HFFc6 (cell line): Measurements from ENCODE around the gene P3H3. TPM values are rescaled to one million over a fixed set of nuclear protein-coding genes. Genes with fewer than 3 reads are reported as not detected.

Source experiments
- DNase-seq: peaks from one replicate; pipeline ENCODE4 v3.0.0-alpha.2; 2018
- H3K27ac Mint-ChIP-seq: 2 replicates; pipeline ENCODE4 v1.8.0; 2020; ENCODE audit warnings: mild to moderate bottlenecking, mixed read lengths
- H3K27me3 Mint-ChIP-seq: 2 replicates; pipeline ENCODE4 v1.8.0; 2021; ENCODE audit warnings: mild to moderate bottlenecking, moderate library complexity, mixed read lengths; ENCODE audit not compliant: insufficient read depth
- H3K36me3 Mint-ChIP-seq: 2 replicates; pipeline ENCODE4 v1.8.0; 2021; ENCODE audit warnings: low read depth, mixed read lengths
- H3K4me1 Mint-ChIP-seq: 2 replicates; pipeline ENCODE4 v1.8.0; 2020; ENCODE audit warnings: low read depth, mixed read lengths
- H3K4me3 Mint-ChIP-seq: 2 replicates; pipeline ENCODE4 v1.8.0; 2020; ENCODE audit warnings: mild to moderate bottlenecking, moderate library complexity, mixed read lengths
- H3K9me3 Mint-ChIP-seq: 2 replicates; pipeline ENCODE4 v1.8.0; 2020; ENCODE audit warnings: mild to moderate bottlenecking, mixed read lengths
- CTCF ChIP-seq: fragments of 200-600 bp; sonication (generic); IDR thresholded peaks from 2 replicates; pipeline ENCODE4 v1.5.0; 2021; ENCODE audit warnings: antibody characterized with exemption, mild to moderate bottlenecking
- total RNA-seq, 6 experiments: library from RNA; stranded (reverse); fragmentation: NEBNext Ultra II Directional; extraction: Animal tissue kit (Norgen Biotek cat#: 25700); gene quantifications; 2 replicates in 1 of 6; 3 replicates in 5 of 6; pipeline ENCODE4 v1.2.3, GENCODE V29; 2021

P3H3 gene
- total RNA-seq, 6 experiments from 2014 or later = 94.0 to 109 (median 103) TPM

- Mint-ChIP-seq H3K27me3 (peaks cover 41% of the 10 kb centered on the region), H3K9me3 (no peaks in the 10 kb centered on the region), H3K4me1 (peaks cover 10% of the 10 kb centered on the region)
These were observed 33.1 kb upstream of the P3H3 start for GRCh38 chr12:6795088-6795487.

DNA sequence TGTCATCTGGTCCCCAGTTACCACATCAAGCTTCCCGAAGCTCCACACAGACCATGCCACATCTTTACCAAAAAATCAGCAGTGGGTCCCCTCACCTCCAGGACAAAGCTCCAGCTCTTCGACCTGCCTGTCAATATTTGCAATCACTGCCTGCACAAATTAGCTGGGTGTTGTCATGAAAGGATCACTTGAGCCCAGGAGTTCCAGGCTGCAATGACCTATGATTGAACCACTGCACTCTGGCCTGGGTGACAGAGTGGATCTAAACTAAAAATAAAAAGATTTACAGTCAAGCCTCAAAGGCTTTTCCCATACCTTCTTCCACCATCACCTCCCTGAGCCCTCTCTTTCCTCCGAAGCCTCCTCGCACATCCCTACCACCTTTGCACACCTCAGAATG lies 31.6 kb upstream of the P3H3 start:
- Mint-ChIP-seq H3K27ac (no peak overlapping the region), H3K9me3 (no peaks in the 10 kb centered on the region), H3K36me3 (no peaks in the 10 kb centered on the region), H3K27me3 (peaks cover 42% of the 10 kb centered on the region), H3K4me3 (no peak overlapping the region), H3K4me1 (peaks cover 10% of the 10 kb centered on the region)
- no peak for DNase-seq
- no peak for TF ChIP-seq CTCF

More at GRCh38 chr12:6795088-6795487, 33.1 kb upstream of the P3H3 start:
- Mint-ChIP-seq H3K27ac (no peak overlapping the region), H3K4me3 (no peak overlapping the region), H3K36me3 (no peaks in the 10 kb centered on the region)
- no peak for TF ChIP-seq CTCF
- no peak for DNase-seq

DNA sequence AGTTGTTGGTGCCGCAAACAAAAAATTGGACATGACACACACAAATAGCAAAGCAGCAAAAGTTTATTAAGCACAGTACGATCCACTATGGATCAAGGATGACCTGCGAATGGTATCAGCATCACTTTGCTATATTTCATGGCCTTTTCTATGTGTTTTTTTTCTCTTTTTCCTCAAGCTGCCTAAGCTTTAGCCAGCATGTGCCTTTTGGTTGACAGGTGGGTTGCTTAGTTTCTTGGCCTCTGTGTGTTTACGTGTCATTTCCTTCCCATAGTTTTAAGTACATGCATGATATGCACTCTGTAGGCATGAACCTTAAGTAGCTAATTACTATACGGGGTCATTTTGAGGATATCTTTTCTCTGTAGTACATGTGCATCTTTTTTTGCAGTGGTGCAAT lies 29.1 kb upstream of the P3H3 start:
- H3K4me3 Mint-ChIP-seq = no peak overlapping the region
- H3K9me3 Mint-ChIP-seq = peaks cover 2% of the 10 kb centered on the region
- no peak for DNase-seq
- H3K4me1 Mint-ChIP-seq = no peaks in the 10 kb centered on the region
- H3K27ac Mint-ChIP-seq = no peak overlapping the region
- 0 out of 2 replicates have a peak, but pooled peaks cover 3% of the 10 kb centered on the region for H3K36me3 Mint-ChIP-seq
- no peak for TF ChIP-seq CTCF
- H3K27me3 Mint-ChIP-seq = peaks cover 37% of the 10 kb centered on the region

DNA sequence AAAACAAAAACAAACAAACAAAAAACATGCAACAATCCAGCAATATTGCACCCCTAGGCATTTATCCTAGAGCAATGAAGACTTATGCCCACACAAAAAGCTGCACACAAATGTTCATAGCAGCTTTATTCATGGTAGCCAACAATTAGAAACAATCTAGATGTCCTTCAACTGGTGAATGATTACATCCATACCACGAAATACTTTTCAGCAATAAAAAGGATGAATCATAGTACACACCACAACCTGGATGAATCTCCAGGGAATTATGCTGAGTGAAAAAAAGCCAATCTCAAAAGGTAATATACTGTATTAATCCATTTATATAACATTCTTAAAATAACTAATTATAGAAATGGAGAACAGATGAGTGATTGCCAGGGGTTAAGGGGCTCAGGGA lies 21.0 kb upstream of the P3H3 start:
- no peak for TF ChIP-seq CTCF
- H3K4me3 Mint-ChIP-seq = no peak overlapping the region

GRCh38 chr12:6809056-6809455 lies 19.2 kb upstream of the P3H3 start:
- H3K27me3 Mint-ChIP-seq = peaks cover 8% of the 10 kb centered on the region
- TF ChIP-seq CTCF = no peak
- H3K4me3 Mint-ChIP-seq = no peak overlapping the region
- DNase-seq = no peak
- H3K4me1 Mint-ChIP-seq = peaks cover 6% of the 10 kb centered on the region; the same call in 1 of the 2 replicates
- H3K9me3 Mint-ChIP-seq = peaks cover 3% of the 10 kb centered on the region
- H3K36me3 Mint-ChIP-seq = 0 out of 2 replicates have a peak, but pooled peaks cover 2% of the 10 kb centered on the region
- H3K27ac Mint-ChIP-seq = no peak overlapping the region

More for the DNA sequence above, 21.0 kb upstream of the P3H3 start:
- peaks cover 4% of the 10 kb centered on the region for H3K27me3 Mint-ChIP-seq
- no peak overlapping the region for H3K27ac Mint-ChIP-seq
- 0 out of 2 replicates have a peak, but pooled peaks cover 4% of the 10 kb centered on the region for H3K36me3 Mint-ChIP-seq
- peaks cover 5% of the 10 kb centered on the region for H3K9me3 Mint-ChIP-seq
- H3K4me1 Mint-ChIP-seq = peaks cover 6% of the 10 kb centered on the region; the same call in 1 of the 2 replicates
- no peak for DNase-seq

GRCh38 chr12:6810758-6811157 lies 17.4 kb upstream of the P3H3 start:
- Mint-ChIP-seq H3K27ac (no peak overlapping the region), H3K9me3 (no peaks in the 10 kb centered on the region)

More at GRCh38 chr12:6810758-6811157, 17.4 kb upstream of the P3H3 start:
- DNase-seq = no peak
- H3K4me1 Mint-ChIP-seq = peaks cover 6% of the 10 kb centered on the region; the same call in 1 of the 2 replicates
- no peak for TF ChIP-seq CTCF
- H3K36me3 Mint-ChIP-seq = no peaks in the 10 kb centered on the region
- peaks cover 9% of the 10 kb centered on the region for H3K27me3 Mint-ChIP-seq
- no peak overlapping the region for H3K4me3 Mint-ChIP-seq
